SKM-1 treated with dmso at 0.1 percent for 144 hours (cell line): ENCODE results near the gene RNFT2.
"Not testable (repeated sequence)": the region's sequence is repeated elsewhere in the genome, so short reads cannot be mapped to it uniquely, and the experiment has no call there.

Source experiments
- DNase-seq: peaks from one replicate; lab custom pipeline; 2025; ENCODE audit not compliant: unreplicated experiment; lab: John Stamatoyannopoulos, UW

The RNFT2 gene

GRCh38 chr12:116739381-116739887, 1.3 kb downstream of the RNFT2 start:
- DNase-seq: no peak

DNA sequence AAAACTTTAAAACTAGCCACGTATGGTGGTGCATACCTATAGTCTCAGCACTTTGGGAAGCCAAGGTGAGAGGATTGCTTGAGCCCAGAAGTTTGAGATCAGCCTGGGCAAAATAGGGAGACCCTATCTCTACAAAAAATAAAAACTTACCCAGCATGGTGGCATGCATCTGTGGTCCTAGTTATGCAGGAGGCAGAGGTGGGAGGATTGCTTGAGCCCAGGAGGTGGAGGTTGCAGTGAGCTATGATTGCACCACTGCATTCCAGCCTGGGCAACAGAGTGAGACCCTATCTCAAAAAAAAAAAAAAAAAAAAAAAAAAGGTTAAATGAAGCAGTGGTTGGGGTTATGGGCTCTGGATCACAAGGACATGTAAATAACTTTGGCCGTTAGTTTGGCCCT, 4.7 kb downstream of the RNFT2 start:
- not testable (repeated sequence) for DNase-seq

DNA sequence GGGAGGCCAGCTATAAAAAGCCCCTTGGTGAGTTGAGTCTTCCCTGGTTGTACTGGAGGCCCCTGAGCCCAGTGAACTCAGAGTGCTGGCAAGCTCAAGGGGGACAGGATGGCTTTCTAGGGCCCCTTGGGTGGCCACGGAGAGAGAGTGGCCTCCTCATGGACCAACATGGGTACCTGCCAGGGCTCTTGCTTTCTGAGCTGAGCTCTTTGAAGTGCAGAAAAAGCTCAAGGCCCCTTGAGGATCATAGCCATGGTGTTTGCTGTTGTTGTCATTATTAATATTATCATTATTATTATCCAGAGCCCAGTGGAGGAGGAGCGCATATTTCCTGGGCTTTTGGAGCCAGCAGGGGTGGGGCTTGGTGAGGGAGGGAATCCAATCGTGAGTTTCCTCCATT, 6.7 kb downstream of the RNFT2 start:
- no peak for DNase-seq

- no peak for DNase-seq
Observed at GRCh38 chr12:116745554-116745953, 7.4 kb downstream of the RNFT2 start.

DNA sequence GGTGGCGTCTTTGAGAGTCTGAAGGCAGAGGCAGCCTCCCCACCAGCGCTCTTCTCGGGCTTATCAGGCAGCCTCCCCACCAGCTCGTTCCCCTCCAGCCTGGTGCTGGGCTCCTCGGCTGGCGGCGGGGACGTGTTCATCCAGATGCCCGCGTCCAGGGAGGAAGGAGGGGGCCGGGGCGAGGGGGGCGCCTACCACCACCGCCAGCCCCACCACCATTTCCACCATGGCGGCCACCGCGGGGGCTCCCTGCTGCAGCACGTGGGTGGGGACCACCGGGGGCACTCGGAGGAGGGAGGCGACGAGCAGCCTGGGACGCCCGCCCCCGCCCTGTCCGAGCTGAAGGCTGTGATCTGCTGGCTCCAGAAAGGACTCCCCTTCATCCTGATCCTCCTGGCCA, 11.8 kb downstream of the RNFT2 start:
- no peak for DNase-seq

DNA sequence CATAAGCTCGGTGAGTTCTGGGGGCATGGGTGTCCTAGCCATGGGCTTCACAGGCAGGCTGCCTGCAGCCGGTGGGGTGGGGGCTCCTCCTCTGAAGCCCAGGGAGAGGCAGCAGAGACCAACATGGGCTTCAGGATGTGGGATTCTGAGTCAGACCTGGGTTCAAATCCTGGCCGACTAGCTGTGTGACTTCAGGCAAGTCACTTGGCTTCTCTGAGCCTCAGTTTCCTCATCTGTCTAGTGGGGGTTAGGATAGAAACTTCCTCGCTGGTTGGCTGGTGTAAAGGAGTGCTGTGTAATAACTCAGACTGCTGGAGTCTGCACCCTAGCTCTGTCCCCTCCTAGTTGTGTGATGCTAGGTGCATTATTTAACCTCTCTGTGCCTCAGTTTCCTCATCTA, 12.2 kb downstream of the RNFT2 start:
- DNase-seq: no peak

DNA sequence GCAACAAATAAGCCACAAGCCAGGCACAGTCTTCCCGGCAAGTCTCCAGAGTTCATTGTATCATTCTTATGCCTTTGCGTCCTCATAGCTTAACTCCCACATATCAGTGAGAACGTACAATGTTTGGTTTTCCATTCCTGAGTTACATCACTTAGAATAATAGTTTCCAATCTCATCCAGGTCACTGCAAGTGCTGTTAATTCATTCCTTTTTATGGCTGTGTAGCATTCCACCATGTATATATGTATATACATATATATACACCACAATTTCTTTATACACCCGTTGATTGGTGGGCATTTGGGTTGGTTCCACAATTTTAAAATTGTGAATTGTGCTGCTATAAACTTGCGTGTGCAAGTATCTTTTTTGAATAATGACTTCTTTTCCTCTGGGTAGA, 16.0 kb downstream of the RNFT2 start:
- DNase-seq: not testable (repeated sequence)

DNA sequence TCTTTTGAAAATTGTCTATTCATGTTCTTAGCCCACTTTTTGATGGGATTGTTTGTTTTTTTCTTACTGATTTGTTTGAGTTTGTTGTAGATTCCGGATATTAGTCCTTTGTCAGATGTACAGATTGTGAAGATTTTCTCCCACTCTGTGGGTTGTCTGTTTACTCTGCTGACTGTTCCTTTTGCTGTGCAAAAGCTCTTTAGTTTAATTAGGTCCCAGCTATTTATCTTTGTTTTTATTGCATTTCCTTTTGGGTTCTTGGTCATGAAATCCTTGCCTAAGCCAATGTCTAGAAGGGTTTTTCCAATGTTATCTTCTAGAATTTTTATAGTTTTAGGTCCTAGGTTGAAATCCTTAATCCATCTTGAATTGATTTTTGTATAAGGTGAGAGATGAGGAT, 16.7 kb downstream of the RNFT2 start:
- DNase-seq: not testable (repeated sequence)

- DNase-seq: peak; percentile 46
Observed at GRCh38 chr12:116759783-116760621, 21.9 kb downstream of the RNFT2 start.

DNA sequence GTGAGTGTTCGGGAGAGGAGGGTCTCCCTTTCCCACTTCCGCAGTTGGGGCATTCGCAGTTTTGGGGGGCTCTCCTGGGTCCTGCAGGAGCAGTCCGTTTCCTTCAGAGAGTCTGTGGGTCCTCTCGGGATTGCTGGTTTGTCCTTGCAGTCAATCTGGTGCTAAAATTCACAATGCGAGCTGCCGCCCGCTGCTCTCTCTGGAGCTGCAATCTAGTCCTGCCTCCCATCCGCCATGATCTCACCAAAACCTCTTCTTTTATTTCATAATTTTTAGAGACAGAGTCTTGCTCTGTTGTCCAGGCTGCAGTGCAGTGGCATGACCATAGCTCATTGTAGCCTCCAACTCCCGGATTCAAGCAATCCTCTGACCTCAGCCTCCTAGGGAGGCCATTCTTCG, 22.5 kb downstream of the RNFT2 start:
- DNase-seq: no peak

DNA sequence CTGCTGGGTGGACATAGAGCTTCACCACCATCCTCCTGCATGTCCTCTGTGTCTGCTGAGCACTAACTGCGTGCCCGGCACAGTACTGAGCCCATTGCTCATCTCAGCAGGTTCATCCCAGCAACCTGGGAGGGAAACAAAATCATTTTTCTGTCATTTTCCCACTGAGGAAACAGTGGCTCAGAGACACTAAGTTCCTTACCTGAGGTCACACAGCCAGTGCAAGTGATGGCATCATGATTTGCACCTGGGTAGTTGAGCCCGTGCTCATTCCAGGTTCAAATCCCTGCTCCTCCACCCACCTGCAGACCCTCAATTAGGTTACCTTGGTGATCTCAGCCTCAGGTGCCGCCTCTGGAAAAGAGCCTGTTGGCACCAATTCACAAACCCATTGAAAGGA, 23.4 kb downstream of the RNFT2 start:
- DNase-seq: no peak

- DNase-seq: no peak
Observed at GRCh38 chr12:116765271-116765670, 27.2 kb downstream of the RNFT2 start.

GRCh38 chr12:116766285-116766684, 28.2 kb downstream of the RNFT2 start:
- DNase-seq: no peak

DNA sequence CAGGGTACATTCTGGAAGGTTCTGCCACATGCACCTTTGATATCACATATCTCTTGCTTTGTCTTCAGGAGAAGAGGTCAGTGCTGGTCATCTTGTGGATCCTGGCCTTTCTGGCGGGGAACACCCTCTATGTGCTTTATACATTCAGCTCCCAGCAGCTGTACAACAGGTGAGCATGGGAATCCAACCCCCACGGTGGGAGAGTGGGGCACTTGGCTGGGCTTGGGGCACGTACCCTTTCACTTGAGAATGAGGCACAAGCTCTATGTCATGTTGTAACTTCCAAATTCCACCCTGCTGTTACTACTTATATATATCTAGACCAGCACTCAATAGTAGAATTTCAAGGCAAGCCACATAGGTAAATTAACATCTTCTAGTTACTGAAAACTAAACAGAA, 28.6 kb downstream of the RNFT2 start:
- no peak for DNase-seq

DNA sequence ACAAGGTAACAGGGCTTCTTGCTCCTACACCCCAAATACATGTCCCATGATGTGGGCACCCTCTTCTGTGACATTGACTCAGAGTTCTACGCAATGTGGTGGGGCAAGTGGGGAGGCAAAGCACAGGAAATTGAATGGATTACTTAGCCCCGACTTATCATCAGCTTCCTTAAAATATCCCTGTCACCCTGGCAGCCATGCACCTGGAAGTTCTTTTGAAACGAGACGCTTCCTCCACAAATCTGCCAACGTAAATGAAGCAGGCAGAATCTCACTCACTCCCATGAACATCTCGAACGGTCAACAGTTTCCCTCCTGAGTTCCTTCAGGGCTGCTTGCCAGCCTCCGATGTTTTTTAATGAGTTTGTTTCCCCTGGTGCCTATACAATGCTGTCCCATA, 33.5 kb downstream of the RNFT2 start:
- DNase-seq: no peak

- DNase-seq: no peak
Observed at GRCh38 chr12:116773276-116773731, 35.2 kb downstream of the RNFT2 start.

- DNase-seq: no peak
Observed at GRCh38 chr12:116774020-116774419, 35.9 kb downstream of the RNFT2 start.

DNA sequence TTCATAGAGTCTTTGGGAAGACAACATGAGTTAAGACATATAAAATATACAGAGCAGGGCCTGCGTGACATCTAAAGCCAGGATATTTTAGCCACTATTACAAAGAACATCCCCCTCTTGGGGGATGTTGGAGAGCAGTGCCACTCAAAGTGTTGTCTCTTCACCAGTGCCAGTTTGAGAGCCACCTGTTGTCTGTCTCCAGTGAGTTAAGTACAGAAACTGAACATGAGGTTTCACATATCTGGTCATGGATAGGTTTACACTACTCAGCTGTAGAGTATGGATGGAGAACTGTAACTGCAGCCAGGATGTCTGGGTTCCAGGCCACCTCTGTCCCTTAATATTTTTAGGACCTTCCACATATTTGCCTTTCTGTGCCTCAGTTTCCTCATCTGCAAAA, 39.1 kb downstream of the RNFT2 start:
- no peak for DNase-seq

GRCh38 chr12:116779597-116779996, 41.5 kb downstream of the RNFT2 start:
- DNase-seq: no peak

DNA sequence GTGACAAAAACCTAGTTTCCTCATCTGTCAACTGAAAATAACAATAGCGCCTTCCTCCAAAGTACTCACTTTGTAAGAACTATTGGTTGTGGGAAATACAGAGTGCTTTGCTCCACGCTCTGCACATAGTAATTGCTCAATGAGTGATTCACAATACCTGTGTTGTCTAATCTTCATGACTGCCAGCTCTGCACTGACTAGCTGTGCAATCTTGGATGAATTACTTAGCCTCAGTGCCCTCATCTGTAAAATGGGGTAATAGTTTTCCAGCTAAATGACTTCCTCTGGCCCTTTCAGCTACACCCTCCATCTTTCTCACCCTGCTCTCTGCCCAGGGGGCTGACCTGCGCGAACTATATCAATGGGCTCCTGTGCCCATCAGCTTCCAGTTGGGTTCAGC, 42.8 kb downstream of the RNFT2 start:
- DNase-seq: no peak

DNA sequence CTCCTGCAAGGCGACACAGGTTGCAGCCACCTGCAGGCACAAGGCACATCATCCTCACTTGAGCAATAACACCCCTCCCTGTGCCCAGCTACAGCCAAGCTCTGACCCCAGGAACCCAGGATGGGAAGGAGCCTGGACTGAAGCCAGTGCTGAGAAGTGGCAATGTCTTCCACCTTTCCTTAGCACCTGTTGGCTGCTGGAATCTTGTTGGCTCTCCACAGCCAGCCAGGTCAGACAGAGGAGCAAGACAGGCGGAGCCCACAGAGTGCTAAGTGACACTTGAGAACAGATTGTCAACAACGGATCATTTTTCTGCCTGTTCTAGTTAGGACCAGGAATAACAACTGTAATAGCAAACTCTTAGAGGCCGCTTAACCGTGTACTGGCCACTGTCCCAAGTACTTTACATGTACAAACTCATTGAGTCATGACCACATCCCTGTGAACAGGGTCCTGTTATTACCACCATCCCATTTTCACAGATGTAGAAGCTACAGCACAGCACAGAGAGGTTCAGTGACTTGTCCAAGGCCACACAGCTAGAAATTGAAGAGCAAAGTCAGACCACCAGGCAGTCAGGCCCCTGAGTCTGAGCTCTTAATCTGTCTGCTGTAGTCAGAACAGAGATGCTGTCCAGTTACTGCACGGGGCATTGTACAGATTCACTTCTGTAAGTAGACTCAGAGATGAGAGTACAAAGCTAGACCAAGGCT, 45.6 kb downstream of the RNFT2 start:
- DNase-seq: no peak

GRCh38 chr12:116784238-116784612, 46.1 kb downstream of the RNFT2 start:
- DNase-seq: no peak
